CD8-positive, alpha-beta memory T cell (primary cell): Measurements from ENCODE around the gene PLA2G12A. TPM values are rescaled to one million over a fixed set of nuclear protein-coding genes. Genes with fewer than 3 reads are reported as not detected.
"Not testable (repeated sequence)": the region's sequence is repeated elsewhere in the genome, so short reads cannot be mapped to it uniquely, and the experiment has no call there.

Experiments
- CTCF ChIA-PET: fragments of 350-600 bp; sonication (Branson Sonifier 250); formaldehyde crosslinking; loops from one replicate; lab custom pipeline; 2021; ENCODE audit warnings: antibody characterized with exemption; lab: Charles Lee
- POLR2A ChIA-PET: fragments of 350-600 bp; sonication (Branson Sonifier 250); formaldehyde crosslinking; loops from one replicate; lab custom pipeline; 2021; ENCODE audit warnings: antibody characterized with exemption; lab: Charles Lee
- DNase-seq, 5 donors: peaks; one replicate each; pipeline versions ENCODE4 v3.0.0 to v3.0.0-alpha.2; 2020 to 2022; ENCODE audit warnings: mixed read lengths in 1 of 5
- H3K27ac ChIP-seq: one replicate; pipeline ENCODE4 v1.7.0; 2013; ENCODE audit warnings: low read depth, mild to moderate bottlenecking, low read length, moderate library complexity
- H3K27me3 ChIP-seq: 2 replicates; pipeline ENCODE4 v1.7.0; 2013; ENCODE audit warnings: low read length, mild to moderate bottlenecking; ENCODE audit not compliant: insufficient read depth, poor library complexity, severe bottlenecking
- H3K36me3 ChIP-seq: 2 replicates; pipeline ENCODE4 v1.7.0; 2013; ENCODE audit warnings: mild to moderate bottlenecking, low read length, moderate library complexity; ENCODE audit not compliant: insufficient read depth
- H3K4me1 ChIP-seq: 2 replicates; pipeline ENCODE4 v1.7.0; 2013; ENCODE audit warnings: mild to moderate bottlenecking, low read length, moderate library complexity; ENCODE audit not compliant: insufficient read depth
- H3K4me3 ChIP-seq: 2 replicates; pipeline ENCODE4 v1.7.0; 2013; ENCODE audit warnings: mild to moderate bottlenecking, low read length
- H3K9me3 ChIP-seq: 2 replicates; pipeline ENCODE4 v1.7.0; 2013; ENCODE audit warnings: mild to moderate bottlenecking, low read length
- H3K27ac Mint-ChIP-seq, 8 donors: one replicate each; pipeline ENCODE4 v1.8.0; 2020 to 2021; ENCODE audit warnings: mixed read lengths in 8 of 8, mild to moderate bottlenecking in 6 of 8, inconsistent platforms in 3 of 8, moderate library complexity in 3 of 8
- H3K27me3 Mint-ChIP-seq, 2 donors: one replicate each; pipeline ENCODE4 v1.8.0; 2020 to 2021; ENCODE audit warnings: mixed read lengths in 2 of 2, mild to moderate bottlenecking in 1 of 2, moderate library complexity in 1 of 2
- H3K36me3 Mint-ChIP-seq, 3 donors: one replicate each; pipeline ENCODE4 v1.8.0; 2020 to 2021; ENCODE audit warnings: mixed read lengths in 3 of 3, inconsistent platforms in 1 of 3, mild to moderate bottlenecking in 1 of 3
- H3K4me1 Mint-ChIP-seq, 3 donors: one replicate each; pipeline ENCODE4 v1.8.0; 2020 to 2021; ENCODE audit warnings: mixed read lengths in 3 of 3, inconsistent platforms in 1 of 3, mild to moderate bottlenecking in 1 of 3
- H3K4me3 Mint-ChIP-seq, 7 donors: one replicate each; pipeline ENCODE4 v1.8.0; 2020 to 2021; ENCODE audit warnings: mixed read lengths in 7 of 7, mild to moderate bottlenecking in 6 of 7, moderate library complexity in 4 of 7, inconsistent platforms in 2 of 7
- H3K9me3 Mint-ChIP-seq, 5 donors: one replicate each; pipeline ENCODE4 v1.8.0; 2020 to 2022; ENCODE audit warnings: mixed read lengths in 5 of 5, mild to moderate bottlenecking in 3 of 5, moderate library complexity in 2 of 5, inconsistent platforms in 1 of 5
- polyA plus RNA-seq: library from polyadenylated mRNA; unstranded; fragments of 300-500 nt; fragmentation: Illumina TruSeq; gene quantifications from one replicate; pipeline ENCODE4 v1.2.3, GENCODE V29; 2021
- total RNA-seq, 2 experiments: library from RNA; stranded (reverse); gene quantifications; one replicate each; pipeline ENCODE4 v1.2.3, GENCODE V29; 2021

The PLA2G12A gene
- total and polyA plus RNA-seq, 3 experiments from 2014 or later, result 16.8 to 44.5 (median 23.0) TPM

GRCh38 chr4:109684727-109685126 lies 45.1 kb downstream of the PLA2G12A start:
- Mint-ChIP-seq H3K27ac (peak overlapping the region in 6 of 8 donors; percentile 0 to 75 (median 9)), H3K27me3 (no peaks in the 10 kb centered on the region), H3K9me3 (no peaks in the 10 kb centered on the region), H3K36me3 (peaks cover 11 to 83% (median 25%) of the 10 kb centered on the region in 3 donors), H3K4me3 (no peak overlapping the region), H3K4me1 (peaks cover 10 to 37% (median 23%) of the 10 kb centered on the region in 3 donors)
- H3K27me3 ChIP-seq, result no peaks in the 10 kb centered on the region
- H3K27ac ChIP-seq, result no peak overlapping the region
- no peaks in the 10 kb centered on the region for H3K4me1 ChIP-seq
- ChIA-PET POLR2A (interaction anchor here (0.7 kb wide), 1 partner anchor 125 kb away, joined by 3 read pairs; the partner anchor contains the start of gene MCUB), CTCF (no interaction called here)
- peaks cover 27% of the 10 kb centered on the region for H3K36me3 ChIP-seq
- no peak for DNase-seq
- no peak overlapping the region for H3K4me3 ChIP-seq
- no peaks in the 10 kb centered on the region for H3K9me3 ChIP-seq

GRCh38 chr4:109683621-109684253 lies 46.1 kb downstream of the PLA2G12A start:
- Histone ChIP-seq H3K36me3 (peaks cover 27% of the 10 kb centered on the region), H3K4me3 (no peak overlapping the region), H3K9me3 (no peaks in the 10 kb centered on the region), H3K27ac (no peak overlapping the region), H3K27me3 (no peaks in the 10 kb centered on the region), H3K4me1 (no peaks in the 10 kb centered on the region)
- peaks cover 11 to 78% (median 29%) of the 10 kb centered on the region in 3 donors for H3K36me3 Mint-ChIP-seq
- H3K27ac Mint-ChIP-seq, result peak overlapping the region in 3 of 8 donors; percentile 19 to 64 (median 45)
- no peak for DNase-seq
- H3K9me3 Mint-ChIP-seq, result no peaks in the 10 kb centered on the region
- H3K27me3 Mint-ChIP-seq, result no peaks in the 10 kb centered on the region
- ChIA-PET CTCF (interaction anchor here (0.9 to 2.1 kb wide), 2 partner anchors 18 to 29 kb away, joined by 3 to 6 read pairs; no protein-coding TSS in a partner anchor), POLR2A (interaction anchor here (0.8 kb wide), 1 partner anchor 124 kb away, joined by 9 read pairs; the partner anchor contains the start of gene MCUB)
- H3K4me1 Mint-ChIP-seq, result peaks cover 10 to 37% (median 23%) of the 10 kb centered on the region in 3 donors
- H3K4me3 Mint-ChIP-seq, result no peak overlapping the region

DNA sequence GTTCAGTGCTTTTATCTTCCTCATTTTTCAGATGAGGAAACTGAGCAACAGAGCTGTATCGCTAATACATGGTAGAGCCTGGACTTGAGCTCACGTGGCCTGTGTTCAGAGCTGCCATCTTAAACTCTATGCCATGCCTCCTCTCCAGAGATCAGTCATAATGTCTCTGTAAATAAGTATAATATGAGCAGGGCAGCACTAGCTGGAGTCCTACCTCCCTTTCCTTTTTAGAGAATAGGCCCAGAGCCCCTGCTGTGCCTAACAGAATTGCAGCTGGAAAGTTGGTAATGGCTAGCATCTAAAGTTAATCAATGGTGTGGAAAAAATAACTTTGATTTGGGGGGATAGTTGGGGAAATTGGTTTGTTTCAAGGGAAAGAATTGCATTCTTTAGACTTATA lies 47.0 kb downstream of the PLA2G12A start:
- no peaks in the 10 kb centered on the region for H3K27me3 Mint-ChIP-seq
- H3K4me1 ChIP-seq, result no peaks in the 10 kb centered on the region
- H3K36me3 ChIP-seq, result peaks cover 26% of the 10 kb centered on the region
- DNase-seq, result no peak
- H3K36me3 Mint-ChIP-seq, result peaks cover 11 to 75% (median 27%) of the 10 kb centered on the region in 3 donors
- H3K9me3 Mint-ChIP-seq, result no peaks in the 10 kb centered on the region
- no peak overlapping the region for H3K27ac ChIP-seq
- no peaks in the 10 kb centered on the region for H3K9me3 ChIP-seq
- ChIA-PET POLR2A (interaction anchor here (0.8 kb wide), 1 partner anchor 123 kb away, joined by 9 read pairs; the partner anchor contains the start of gene MCUB), CTCF (interaction anchor here (0.9 to 2.1 kb wide), 2 partner anchors 18 to 28 kb away, joined by 3 to 6 read pairs; no protein-coding TSS in a partner anchor)
- H3K27me3 ChIP-seq, result no peaks in the 10 kb centered on the region
- H3K4me3 Mint-ChIP-seq, result no peak overlapping the region
- H3K4me3 ChIP-seq, result no peak overlapping the region
- H3K4me1 Mint-ChIP-seq, result peaks cover 10 to 37% (median 23%) of the 10 kb centered on the region in 3 donors
- H3K27ac Mint-ChIP-seq, result peak overlapping the region in 3 of 8 donors; percentile 45 to 84 (median 71)

GRCh38 chr4:109678925-109679324 lies 50.9 kb downstream of the PLA2G12A start:
- H3K9me3 ChIP-seq, H3K4me1 ChIP-seq, H3K36me3 ChIP-seq, H3K27me3 ChIP-seq, H3K27me3 Mint-ChIP-seq, H3K4me3 Mint-ChIP-seq, H3K4me3 ChIP-seq, CTCF ChIA-PET, DNase-seq, H3K27ac Mint-ChIP-seq, H3K9me3 Mint-ChIP-seq, POLR2A ChIA-PET, H3K27ac ChIP-seq: not testable (repeated sequence)
- peaks cover 16 to 51% (median 48%) of the 10 kb centered on the region in 3 donors for H3K4me1 Mint-ChIP-seq
- peaks cover 0 to 63% (median 18%) of the 10 kb centered on the region in 3 donors for H3K36me3 Mint-ChIP-seq

DNA sequence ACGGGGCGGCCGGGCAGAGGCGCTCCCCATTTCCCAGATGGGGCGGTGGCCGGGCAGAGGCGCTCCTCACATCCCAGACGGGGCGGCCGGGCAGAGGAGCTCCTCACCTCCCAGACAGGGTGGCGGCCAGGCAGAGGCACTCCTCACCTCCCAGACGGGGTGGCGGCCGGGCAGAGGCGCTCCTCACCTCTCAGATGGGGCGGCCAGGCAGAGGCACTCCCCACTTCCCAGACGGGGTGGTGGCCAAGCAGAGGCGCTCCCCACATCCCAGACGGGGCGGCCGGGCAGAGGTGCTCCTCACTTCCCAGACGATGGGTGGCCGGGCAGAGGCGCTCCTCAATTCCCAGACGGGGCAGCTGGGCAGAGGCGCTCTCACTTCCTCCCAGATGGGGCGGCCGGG lies 51.4 kb downstream of the PLA2G12A start:
- H3K36me3 ChIP-seq, POLR2A ChIA-PET, H3K27ac Mint-ChIP-seq, CTCF ChIA-PET, H3K27me3 Mint-ChIP-seq, H3K9me3 Mint-ChIP-seq, H3K4me3 Mint-ChIP-seq, H3K27ac ChIP-seq, H3K27me3 ChIP-seq, H3K4me3 ChIP-seq, DNase-seq, H3K4me1 ChIP-seq, H3K9me3 ChIP-seq: not testable (repeated sequence)
- H3K4me1 Mint-ChIP-seq, result peaks cover 14 to 55% (median 49%) of the 10 kb centered on the region in 3 donors
- peaks cover 0 to 63% (median 18%) of the 10 kb centered on the region in 3 donors for H3K36me3 Mint-ChIP-seq

DNA sequence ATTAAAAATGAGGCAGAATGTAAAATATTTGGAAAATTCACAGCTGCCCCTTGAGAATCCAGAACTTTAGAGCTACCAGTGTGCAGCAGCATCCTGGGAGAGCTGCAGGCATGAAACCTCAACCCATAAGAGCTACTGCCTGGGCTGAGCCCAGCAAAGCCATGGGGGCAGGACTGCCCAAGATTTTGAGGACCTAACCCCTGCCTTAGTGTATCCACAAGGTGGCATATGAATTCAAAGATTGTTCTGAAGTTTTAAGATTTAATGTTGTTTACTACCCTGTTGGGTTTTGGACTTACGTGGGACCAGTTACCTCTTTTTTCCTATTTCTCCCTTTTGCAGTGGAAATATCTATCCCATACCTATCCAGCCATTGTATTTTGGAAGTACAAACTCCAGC lies 53.0 kb downstream of the PLA2G12A start:
- no peaks in the 10 kb centered on the region for H3K4me1 ChIP-seq
- POLR2A ChIA-PET, result no interaction called here
- H3K36me3 ChIP-seq, result no peaks in the 10 kb centered on the region
- no peak overlapping the region for H3K27ac ChIP-seq
- H3K4me3 ChIP-seq, result no peak overlapping the region
- peak overlapping the region in 1 of 7 donors; percentile 27 for H3K4me3 Mint-ChIP-seq
- no peak for DNase-seq
- H3K36me3 Mint-ChIP-seq, result peaks cover under 1 to 56% (median 12%) of the 10 kb centered on the region in 3 donors
- H3K27ac Mint-ChIP-seq, result peak overlapping the region in 5 of 8 donors; percentile 28 to 77 (median 55)
- peaks cover 14 to 49% (median 35%) of the 10 kb centered on the region in 3 donors for H3K4me1 Mint-ChIP-seq
- no peaks in the 10 kb centered on the region for H3K27me3 Mint-ChIP-seq
- no peaks in the 10 kb centered on the region for H3K9me3 ChIP-seq
- CTCF ChIA-PET, result interaction anchor here (0.7 kb wide), 1 partner anchor 116 kb away, joined by 3 read pairs; no protein-coding TSS in a partner anchor
- H3K9me3 Mint-ChIP-seq, result no peaks in the 10 kb centered on the region
- no peaks in the 10 kb centered on the region for H3K27me3 ChIP-seq

- ChIA-PET POLR2A (no interaction called here), CTCF (interaction anchor here (1.6 kb wide), 1 partner anchor 243 kb away, joined by 4 read pairs; no protein-coding TSS in a partner anchor)
- Histone ChIP-seq H3K36me3 (no peaks in the 10 kb centered on the region), H3K4me3 (no peak overlapping the region), H3K27me3 (no peaks in the 10 kb centered on the region), H3K27ac (no peak overlapping the region), H3K4me1 (no peaks in the 10 kb centered on the region), H3K9me3 (no peaks in the 10 kb centered on the region)
- no peaks in the 10 kb centered on the region for H3K27me3 Mint-ChIP-seq
- H3K4me1 Mint-ChIP-seq, result peaks cover 16 to 46% (median 29%) of the 10 kb centered on the region in 3 donors
- H3K27ac Mint-ChIP-seq, result peak overlapping the region in 4 of 8 donors; percentile 16 to 64 (median 54)
- H3K36me3 Mint-ChIP-seq, result peaks cover 11 to 56% (median 17%) of the 10 kb centered on the region in 3 donors
- no peak for DNase-seq
- H3K4me3 Mint-ChIP-seq, result no peak overlapping the region
- H3K9me3 Mint-ChIP-seq, result peaks cover 0 to 7% (median 3%) of the 10 kb centered on the region in 5 donors
Observed at GRCh38 chr4:109675843-109676242, 54.0 kb downstream of the PLA2G12A start.

- Mint-ChIP-seq H3K27me3 (no peaks in the 10 kb centered on the region), H3K4me3 (no peak overlapping the region), H3K36me3 (peaks cover 16 to 54% (median 16%) of the 10 kb centered on the region in 3 donors), H3K4me1 (peaks cover 16 to 46% (median 22%) of the 10 kb centered on the region in 3 donors), H3K9me3 (peaks cover 0 to 7% (median 3%) of the 10 kb centered on the region in 5 donors), H3K27ac (peak overlapping the region in 4 of 8 donors; percentile 20 to 71 (median 62))
- no peak for DNase-seq
- CTCF ChIA-PET, result interaction anchor here (1.6 kb wide), 1 partner anchor 242 kb away, joined by 4 read pairs; no protein-coding TSS in a partner anchor
- POLR2A ChIA-PET, result no interaction called here
- H3K9me3 ChIP-seq, result no peaks in the 10 kb centered on the region
- H3K4me1 ChIP-seq, result no peaks in the 10 kb centered on the region
- H3K36me3 ChIP-seq, result no peaks in the 10 kb centered on the region
- no peak overlapping the region for H3K4me3 ChIP-seq
- no peak overlapping the region for H3K27ac ChIP-seq
- no peaks in the 10 kb centered on the region for H3K27me3 ChIP-seq
Observed at GRCh38 chr4:109675181-109675580, 54.7 kb downstream of the PLA2G12A start.
